ENCODE results near the gene NPR2.

- TF ChIP-seq CTCF (optimal IDR thresholded peaks at IDR 0.05 in 1 of 3, IDR thresholded peaks at IDR 0.05 in 1 of 3, conservative IDR thresholded peaks at IDR 0.05 in 1 of 3; ENCODE audit: extremely low read depth in 1 of 3, insufficient read depth in 2 of 3, low read length in 3 of 3) (peak; percentile 65 to 95 (median 81)), EZH2 (IDR thresholded peaks at IDR 0.05; ENCODE audit: low read length) (no peak)
Observed at GRCh38 chr9:35826071-35826701, 34.8 kb downstream of the NPR2 start.

Data from keratinocyte (primary cell).